Urinary bladder (tissue), 4 donors: Measurements from ENCODE around the gene DIDO1. TPM values are rescaled to one million over a fixed set of nuclear protein-coding genes. Genes with fewer than 3 reads are reported as not detected.
"Not testable (repeated sequence)": the region's sequence is repeated elsewhere in the genome, so short reads cannot be mapped to it uniquely, and the experiment has no call there.

ENCODE experiments used
- DNase-seq: peaks from one replicate; pipeline ENCODE4 v3.0.0-alpha.2; 2015; ENCODE audit errors: extremely low spot score
- H3K27ac ChIP-seq: one replicate; pipeline ENCODE4 v1.5.1; 2013; ENCODE audit warnings: low read depth, mild to moderate bottlenecking, moderate library complexity
- H3K36me3 ChIP-seq: one replicate; pipeline ENCODE4 v1.6.1; 2013; ENCODE audit warnings: mild to moderate bottlenecking, moderate library complexity; ENCODE audit not compliant: insufficient read depth
- H3K4me1 ChIP-seq: one replicate; pipeline ENCODE4 v1.6.1; 2013; ENCODE audit warnings: mild to moderate bottlenecking, moderate library complexity; ENCODE audit not compliant: insufficient read depth
- H3K4me3 ChIP-seq: one replicate; pipeline ENCODE4 v1.5.1; 2013; ENCODE audit warnings: low read depth, low read length
- WGBS: extraction: QIAGEN DNeasy Blood & Tissue Kit; methylation state at CpG from one replicate; pipeline ENCODE4 v1.1.7; 2013; 5-methylcytosine and 5-hydroxymethylcytosine counted together
- polyA plus RNA-seq: library from polyadenylated mRNA; stranded (reverse); fragments of 200-250 nt; gene quantifications from one replicate; pipeline ENCODE4 v1.2.3, GENCODE V29; 2013
- total RNA-seq: library from RNA; depleted of rRNA; stranded (reverse); fragments of >200 nt; gene quantifications from one replicate; pipeline ENCODE4 v1.2.3, GENCODE V29; 2014
- donor health status: healthy with polysubstance abuse.
- donor health status: healthy.

The DIDO1 gene
- total and polyA plus RNA-seq, 2 donors = 44.1 to 50.1 TPM

- Histone ChIP-seq H3K27ac (no peak overlapping the region), H3K4me3 (no peak overlapping the region), H3K4me1 (no peaks in the 10 kb centered on the region), H3K36me3 (no peaks in the 10 kb centered on the region)
- 91% methylated on average over 12 of the region's 12 CpGs for WGBS
- DNase-seq = no peak
Measured at GRCh38 chr20:62859721-62860120, 66.6 kb downstream of the DIDO1 start.

- no peaks in the 10 kb centered on the region for H3K4me1 ChIP-seq
- no peak overlapping the region for H3K27ac ChIP-seq
- 92% methylated on average over 20 of the region's 23 CpGs for WGBS
- DNase-seq = no peak
- H3K36me3 ChIP-seq = no peaks in the 10 kb centered on the region
- no peak overlapping the region for H3K4me3 ChIP-seq
Measured at GRCh38 chr20:62858058-62858830, 68.1 kb downstream of the DIDO1 start.

DNA sequence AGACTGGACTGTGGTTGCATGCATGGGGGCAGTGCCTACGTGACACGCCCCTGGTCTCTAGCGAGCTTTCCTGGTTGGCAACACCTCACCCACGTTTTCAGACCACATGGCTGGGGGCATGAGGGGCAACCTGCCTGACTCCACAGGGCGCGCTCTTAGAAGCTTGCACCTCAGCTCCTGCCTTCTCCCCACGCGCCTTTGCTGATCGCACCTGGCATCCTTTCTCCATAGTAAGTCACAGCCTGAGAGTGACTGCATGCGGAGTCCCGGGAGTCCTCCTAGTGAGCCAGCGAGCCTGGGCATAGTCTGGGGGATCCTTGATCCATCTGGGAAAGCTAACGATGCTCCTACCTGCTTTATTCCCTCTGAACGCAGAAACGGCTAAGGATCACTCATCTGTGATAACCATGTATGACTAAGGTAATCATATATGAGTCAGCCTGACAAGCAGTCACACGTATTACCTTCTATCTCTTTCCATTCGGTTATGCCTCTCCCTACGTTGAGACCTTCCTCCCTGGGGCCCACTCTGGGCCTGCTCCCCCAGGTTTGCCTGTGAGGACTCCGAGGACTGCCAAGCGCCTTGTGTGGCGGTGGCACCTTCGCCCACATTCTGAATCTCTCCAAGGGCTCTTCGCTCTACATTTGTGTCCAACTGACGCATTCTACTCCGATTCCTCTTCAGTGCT is 69.2 kb downstream of the DIDO1 start:
- Histone ChIP-seq H3K4me3 (no peak overlapping the region), H3K36me3 (no peaks in the 10 kb centered on the region), H3K27ac (no peak overlapping the region), H3K4me1 (no peaks in the 10 kb centered on the region)
- WGBS = 89% methylated on average over 25 of the region's 25 CpGs
- DNase-seq = no peak

- H3K4me3 ChIP-seq = no peak overlapping the region
- no peak overlapping the region for H3K27ac ChIP-seq
- 85% methylated on average over 5 of the region's 5 CpGs for WGBS
- no peak for DNase-seq
- no peaks in the 10 kb centered on the region for H3K36me3 ChIP-seq
- no peaks in the 10 kb centered on the region for H3K4me1 ChIP-seq
Measured at GRCh38 chr20:62855120-62855519, 71.2 kb downstream of the DIDO1 start.

DNA sequence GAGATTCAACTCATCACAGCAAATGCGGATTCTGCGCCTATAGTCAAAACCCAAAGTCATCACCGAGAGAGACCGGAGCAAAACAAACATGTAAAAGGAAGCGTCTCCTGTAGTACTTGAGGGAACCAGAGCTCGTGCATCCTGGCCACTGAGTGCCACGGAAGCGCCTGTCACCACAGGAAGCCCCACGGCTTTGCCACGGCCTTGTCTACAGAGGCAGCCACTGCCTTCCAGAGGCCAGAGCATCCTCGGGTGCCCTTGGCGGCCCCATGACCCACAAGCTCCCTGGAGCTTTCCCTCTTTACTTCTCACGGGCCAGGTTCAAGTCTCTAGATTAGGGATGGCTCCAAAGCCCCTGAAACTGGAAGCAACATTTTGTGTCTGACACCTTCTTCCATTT is 72.2 kb downstream of the DIDO1 start:
- Histone ChIP-seq H3K4me3 (no peak overlapping the region), H3K36me3 (no peaks in the 10 kb centered on the region), H3K27ac (no peak overlapping the region), H3K4me1 (no peaks in the 10 kb centered on the region)
- WGBS = 95% methylated on average over 13 of the region's 13 CpGs
- no peak for DNase-seq

- not testable (repeated sequence) for H3K27ac ChIP-seq, DNase-seq, H3K4me1 ChIP-seq, H3K36me3 ChIP-seq, H3K4me3 ChIP-seq
- 95% methylated on average over 6 of the region's 6 CpGs for WGBS
Measured at GRCh38 chr20:62853304-62853703, 73.0 kb downstream of the DIDO1 start.

DNA sequence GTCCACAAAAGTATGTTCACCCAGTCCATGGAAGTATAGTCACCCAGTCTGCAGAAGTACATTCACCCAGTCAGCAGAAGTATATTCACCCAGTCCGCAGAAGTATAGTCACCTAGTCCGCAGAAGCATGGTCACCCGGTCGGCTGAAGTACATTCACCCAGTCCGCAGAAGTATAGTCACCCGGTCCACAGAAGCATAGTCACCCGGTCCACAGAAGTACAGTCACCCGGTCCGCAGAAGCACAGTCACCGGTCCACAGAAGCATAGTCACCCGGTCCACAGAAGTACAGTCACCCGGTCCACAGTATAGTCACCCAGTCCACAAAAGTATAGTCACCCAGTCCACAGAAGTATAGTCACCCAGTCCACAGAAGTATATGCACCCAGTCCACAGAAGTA is 73.5 kb downstream of the DIDO1 start:
- WGBS = 94% methylated on average over 12 of the region's 12 CpGs
- Histone ChIP-seq H3K27ac (no peak overlapping the region), H3K36me3 (no peaks in the 10 kb centered on the region)

GRCh38 chr20:62852196-62852595 is 74.1 kb downstream of the DIDO1 start:
- H3K36me3 ChIP-seq = no peaks in the 10 kb centered on the region
- H3K4me3 ChIP-seq = no peak overlapping the region
- H3K27ac ChIP-seq = no peak overlapping the region
- DNase-seq = no peak
- 90% methylated on average over 8 of the region's 8 CpGs for WGBS
- H3K4me1 ChIP-seq = no peaks in the 10 kb centered on the region

More for the DNA sequence above, 73.5 kb downstream of the DIDO1 start:
- Histone ChIP-seq H3K4me3 (no peak overlapping the region), H3K4me1 (no peaks in the 10 kb centered on the region)
- no peak for DNase-seq

GRCh38 chr20:62850333-62850974 is 75.9 kb downstream of the DIDO1 start:
- Histone ChIP-seq H3K27ac (no peak overlapping the region), H3K36me3 (no peaks in the 10 kb centered on the region), H3K4me1 (no peaks in the 10 kb centered on the region), H3K4me3 (no peak overlapping the region)
- WGBS = 87% methylated on average over 22 of the region's 22 CpGs
- DNase-seq = no peak

- Histone ChIP-seq H3K36me3 (no peaks in the 10 kb centered on the region), H3K27ac (no peak overlapping the region)
- no peak for DNase-seq
Measured at GRCh38 chr20:62849431-62849830, 76.9 kb downstream of the DIDO1 start.

DNA sequence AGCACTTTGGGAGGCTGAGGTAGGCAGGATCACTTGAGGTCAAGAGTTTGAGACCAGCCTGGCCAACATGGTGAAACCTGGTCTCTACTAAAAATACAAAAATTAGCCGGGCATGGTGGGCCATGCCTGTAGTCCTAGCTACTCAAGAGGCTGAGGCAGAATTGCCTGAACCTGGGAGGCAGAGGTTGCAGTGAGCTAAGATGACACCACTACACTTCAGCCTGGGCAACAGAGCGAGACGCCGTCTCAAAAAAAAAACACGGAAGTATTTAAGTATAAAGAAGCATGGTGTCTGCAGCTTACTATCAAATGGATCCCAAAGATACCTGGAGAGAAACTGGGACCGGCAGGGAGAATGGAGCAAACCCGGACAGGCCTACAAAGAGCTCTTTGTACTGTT is 77.4 kb downstream of the DIDO1 start:
- DNase-seq, H3K4me1 ChIP-seq, H3K27ac ChIP-seq, H3K4me3 ChIP-seq, H3K36me3 ChIP-seq: not testable (repeated sequence)
- WGBS = 95% methylated on average over 7 of the region's 7 CpGs

More at GRCh38 chr20:62849431-62849830, 76.9 kb downstream of the DIDO1 start:
- H3K4me3 ChIP-seq = no peak overlapping the region
- no peaks in the 10 kb centered on the region for H3K4me1 ChIP-seq

- H3K4me1 ChIP-seq = no peaks in the 10 kb centered on the region
- no peaks in the 10 kb centered on the region for H3K36me3 ChIP-seq
- no peak overlapping the region for H3K4me3 ChIP-seq
- WGBS = 69% methylated on average over 19 of the region's 19 CpGs
- no peak for DNase-seq
- H3K27ac ChIP-seq = no peak overlapping the region
Measured at GRCh38 chr20:62846166-62846890, 80.0 kb downstream of the DIDO1 start.

GRCh38 chr20:62845416-62846160 is 80.7 kb downstream of the DIDO1 start:
- H3K27ac ChIP-seq = no peak overlapping the region
- H3K4me1 ChIP-seq = no peaks in the 10 kb centered on the region
- no peak for DNase-seq
- H3K4me3 ChIP-seq = no peak overlapping the region
- H3K36me3 ChIP-seq = no peaks in the 10 kb centered on the region
- WGBS = 78% methylated on average over 16 of the region's 16 CpGs
